Measurements from ENCODE around the gene ZNF134.
A peak's percentile ranks its signal among the peaks of the same experiment; 100 is the strongest.

ZNF134 gene

DNA sequence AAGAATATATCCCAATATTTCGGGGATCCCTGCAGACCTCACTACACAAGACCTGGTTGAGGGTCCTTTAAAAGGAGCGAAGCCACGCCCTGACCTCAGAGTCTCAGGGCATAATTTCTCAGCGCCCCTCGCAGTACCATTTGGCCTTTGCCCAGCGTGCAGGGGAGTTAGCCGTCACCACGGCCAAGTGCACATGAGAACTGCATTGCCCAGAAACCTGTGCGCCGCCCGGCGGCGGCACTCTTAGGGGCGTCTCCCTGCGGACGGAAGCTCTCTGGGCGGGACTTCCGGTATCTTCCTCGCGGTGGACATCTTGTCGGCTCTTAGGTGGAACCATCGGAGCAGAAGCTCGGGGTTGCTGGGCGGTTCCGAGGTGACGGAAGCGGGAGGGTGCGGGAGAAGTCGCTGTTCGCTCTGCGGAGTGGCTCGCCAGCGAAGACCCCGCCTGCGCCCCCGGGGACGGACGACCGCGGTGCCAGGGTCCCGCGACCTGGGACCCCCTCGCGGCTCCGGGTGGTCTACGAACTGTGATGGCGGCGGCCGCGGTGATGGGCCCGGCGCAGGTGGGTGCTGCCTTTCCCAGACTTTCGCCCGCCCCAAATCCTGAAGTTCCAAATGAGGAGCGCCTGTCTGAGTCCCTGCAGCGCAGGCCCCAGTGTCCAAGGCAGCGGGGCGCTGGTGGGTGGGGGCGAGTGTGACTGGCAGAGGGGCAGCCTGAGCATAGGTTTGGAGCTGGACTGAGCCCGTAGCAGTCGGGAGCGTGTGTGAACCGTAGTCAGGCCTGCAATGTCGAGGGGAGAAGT is at the start of gene ZNF134:
TSS of gene ZNF134 (plus strand) at position 302 of the 803 bp plus-strand sequence. CDS start 5,227 bp downstream, outside the sequence.
- peak; percentile 82 for DNase-seq (ENCODE audit: low read depth)

GRCh38 chr19:57566396-57567265 is 47.4 kb upstream of the ZNF134 start:
- no peak for DNase-seq (ENCODE audit: low read depth)

- DNase-seq (ENCODE audit: low read depth) = no peak
These were observed 43.3 kb upstream of the ZNF134 start for GRCh38 chr19:57570707-57571106.

- no peak for DNase-seq (ENCODE audit: low read depth)
These were observed 41.6 kb upstream of the ZNF134 start for GRCh38 chr19:57572415-57572947.

GRCh38 chr19:57576661-57577060 is 37.4 kb upstream of the ZNF134 start:
- no peak for DNase-seq (ENCODE audit: low read depth)

GRCh38 chr19:57578487-57579205 is 35.4 kb upstream of the ZNF134 start, which contains the start of gene ZNF416:
Gene ZNF416, minus strand, starts transcription at chr19:57578911. Its CDS starts 207 bp downstream, at chr19:57578704.
- peak; percentile 98 for DNase-seq (ENCODE audit: low read depth)

DNA sequence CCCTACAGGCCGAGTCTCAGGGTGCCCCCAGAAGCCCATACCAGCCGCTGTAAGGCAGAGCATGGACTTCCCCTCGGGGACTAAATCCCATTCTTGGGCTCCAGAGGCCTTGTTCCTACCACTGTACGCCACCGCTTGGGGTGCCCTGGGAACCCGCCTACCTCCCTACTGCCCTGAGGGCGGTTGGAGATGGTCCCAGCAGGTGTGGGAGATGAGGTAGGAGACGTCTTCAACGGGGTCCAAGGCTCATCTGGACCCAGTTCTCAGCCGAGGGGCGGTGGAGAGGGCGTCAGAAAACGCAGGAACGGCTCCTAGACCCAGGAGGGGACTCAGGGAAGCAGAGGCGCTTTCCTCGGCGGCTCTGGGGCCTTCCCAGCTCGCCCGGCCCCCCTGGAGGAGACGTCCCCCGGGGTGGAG is 30.9 kb upstream of the ZNF134 start:
- DNase-seq (ENCODE audit: low read depth) = no peak

- DNase-seq (ENCODE audit: low read depth) = peak; percentile 89
These were observed 30.3 kb upstream of the ZNF134 start, which contains the start of gene ZIK1 for GRCh38 chr19:57583521-57584416. Gene ZIK1, plus strand, starts transcription at chr19:57584145. Its CDS starts 212 bp downstream, at chr19:57584357.

DNA sequence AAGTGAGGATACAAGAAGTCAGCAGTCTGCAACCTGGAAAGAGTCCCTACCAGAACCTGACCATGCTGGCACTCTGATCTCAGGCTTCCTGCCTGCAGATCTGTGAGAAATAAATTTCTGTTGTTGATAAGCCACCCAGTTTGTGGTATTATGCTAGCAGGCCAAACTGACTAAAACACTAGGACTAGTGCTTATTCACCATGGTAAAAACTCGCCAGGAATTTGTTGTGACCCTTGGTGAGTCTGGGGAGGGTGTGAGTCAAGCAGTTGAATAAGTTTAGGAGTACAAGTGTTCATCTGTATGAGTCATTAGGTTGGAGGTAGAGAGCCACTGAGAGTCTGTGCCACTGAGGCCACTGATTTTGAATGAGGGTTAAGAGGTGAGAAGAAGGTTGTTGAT is 26.5 kb upstream of the ZNF134 start:
- DNase-seq (ENCODE audit: low read depth) = peak; percentile 19

DNA sequence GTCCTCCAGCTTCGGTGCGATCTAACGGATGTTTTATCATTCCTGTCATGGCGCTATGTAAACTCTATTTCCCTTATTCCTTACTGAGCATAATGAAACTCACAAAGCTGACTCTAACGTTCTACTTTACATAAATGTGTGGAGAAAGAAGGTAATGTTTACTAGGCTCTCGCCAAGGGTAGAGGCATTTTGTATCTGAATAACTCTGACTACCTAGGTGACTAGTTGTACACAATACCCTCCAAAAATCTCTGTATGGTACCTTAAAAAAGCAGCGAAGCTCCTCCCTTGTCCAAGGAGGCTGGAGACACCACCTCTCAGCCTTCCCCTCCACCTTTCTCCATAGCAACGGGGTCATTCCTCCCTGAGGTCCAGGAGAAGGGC is 14.7 kb upstream of the ZNF134 start:
- no peak for DNase-seq (ENCODE audit: low read depth)

DNA sequence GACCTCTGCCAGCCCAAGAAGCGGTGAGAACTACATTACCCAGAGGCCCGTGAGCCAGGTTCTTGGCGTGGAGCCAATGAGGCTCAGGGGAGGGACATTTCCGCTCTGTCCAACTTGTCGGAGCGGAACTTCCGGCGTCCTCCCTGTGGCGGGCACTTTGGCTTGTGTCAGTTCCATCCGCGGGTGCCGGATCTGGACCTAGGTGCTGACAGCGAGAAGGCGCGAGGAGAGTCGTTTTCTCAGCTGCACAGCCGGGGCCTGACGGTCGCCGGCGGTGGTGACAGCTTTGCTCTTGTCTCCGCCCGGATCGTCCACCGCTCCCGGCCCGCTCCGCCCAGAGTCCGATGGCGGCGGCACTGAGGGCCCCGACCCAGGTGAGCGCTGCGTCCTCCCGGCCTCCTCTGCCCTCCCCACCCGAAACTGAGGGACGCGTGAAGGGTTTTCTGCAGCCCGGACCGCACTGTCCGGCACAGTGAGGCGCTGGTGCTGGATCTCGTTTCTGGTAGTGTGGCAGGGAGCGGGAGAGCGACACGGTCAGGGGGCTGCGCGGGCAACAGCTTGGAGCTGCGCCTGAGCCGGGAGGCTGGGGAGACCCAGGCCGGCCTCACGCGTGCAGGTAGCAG is 14.2 kb upstream of the ZNF134 start, which contains the start of gene ZNF530:
TSS of gene ZNF530 (plus strand) at position 125 of the 623 bp plus-strand sequence. CDS start 4,461 bp downstream, outside the sequence.
- DNase-seq (ENCODE audit: low read depth) = peak; percentile 91

- no peak for DNase-seq (ENCODE audit: low read depth)
These were observed 7.1 kb upstream of the ZNF134 start for GRCh38 chr19:57606931-57607330.

DNA sequence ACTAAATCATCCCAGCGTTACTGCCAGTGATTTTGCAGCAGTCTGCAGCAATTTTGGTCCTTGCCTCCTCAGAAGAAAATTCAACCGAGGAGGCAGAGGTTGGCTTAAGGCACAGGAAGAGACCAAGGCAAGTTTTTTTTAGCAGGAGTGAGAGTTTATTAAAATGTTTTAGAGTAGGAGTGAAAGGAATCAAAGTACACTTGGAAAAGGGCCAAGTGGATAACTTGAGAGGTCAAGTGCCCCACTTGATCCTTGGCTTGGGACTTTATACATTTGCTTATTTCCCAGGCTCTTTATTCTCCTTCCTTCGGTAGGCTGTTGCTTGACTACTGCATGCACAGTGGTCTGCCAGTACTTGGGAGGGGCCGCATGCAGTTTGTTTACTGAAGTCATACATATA is 2.9 kb upstream of the ZNF134 start:
- no peak for DNase-seq (ENCODE audit: low read depth)

GRCh38 chr19:57615346-57615745 is 1.3 kb downstream of the ZNF134 start:
- DNase-seq (ENCODE audit: low read depth) = no peak

- no peak for DNase-seq (ENCODE audit: low read depth)
These were observed 6.8 kb downstream of the ZNF134 start for GRCh38 chr19:57620673-57621348.

DNA sequence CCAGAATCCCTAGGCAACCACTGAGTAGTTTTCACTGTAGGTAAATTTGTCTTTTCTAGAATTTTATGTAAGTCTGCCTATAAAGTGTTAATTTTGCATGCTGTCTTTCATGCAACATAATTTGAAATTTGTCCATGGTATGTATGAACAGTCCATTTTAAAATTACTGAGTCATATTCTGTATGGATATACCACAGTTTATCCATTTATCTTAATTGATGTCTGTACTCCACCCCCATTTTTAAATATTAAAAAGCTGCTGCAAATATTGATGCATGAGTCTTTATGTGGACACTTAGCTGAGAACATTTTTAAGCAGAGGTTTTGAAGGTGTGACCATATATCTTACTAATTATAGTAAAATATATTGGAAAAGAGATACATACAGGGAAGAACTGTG is 9.0 kb downstream of the ZNF134 start:
- no peak for DNase-seq (ENCODE audit: low read depth)

DNA sequence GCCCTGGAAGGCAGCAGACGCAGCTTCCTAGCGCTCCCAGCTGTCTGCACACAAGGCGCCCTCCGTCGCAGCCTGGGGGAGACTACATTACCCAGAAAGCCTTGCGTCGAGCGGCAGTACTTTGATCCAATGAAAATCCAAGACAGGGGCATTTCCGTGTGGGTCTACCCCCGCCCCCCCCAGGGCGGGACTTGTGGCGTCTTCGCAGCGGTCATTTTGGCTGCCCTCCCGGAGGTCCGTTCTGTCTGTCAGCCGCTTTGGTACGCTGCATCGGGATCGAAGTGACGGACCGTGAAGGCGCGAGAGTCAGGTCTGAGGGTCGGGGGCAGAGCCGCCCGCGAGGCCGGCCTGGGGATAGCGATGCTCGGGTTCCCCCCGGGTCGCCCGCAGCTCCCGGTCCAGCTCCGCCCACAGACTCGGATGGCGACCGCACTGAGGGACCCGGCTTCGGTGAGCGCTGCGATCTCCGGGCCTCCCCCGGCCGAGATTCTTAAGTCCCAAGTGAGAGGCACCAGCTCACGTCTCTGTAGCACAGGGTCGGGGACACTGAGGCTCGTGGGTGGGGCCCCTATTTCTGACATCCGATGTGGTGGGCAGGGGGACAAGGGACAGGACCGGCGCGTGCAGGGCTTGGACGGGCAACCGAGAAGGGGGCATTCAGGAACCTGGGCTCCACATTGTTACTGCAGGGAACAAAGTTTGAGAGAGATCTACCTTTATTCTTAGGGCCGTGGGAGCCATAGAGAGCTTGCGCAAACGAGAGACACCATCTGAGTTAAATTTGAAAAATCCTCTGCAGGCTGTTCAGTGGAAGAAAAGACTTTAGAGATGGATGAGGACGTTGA is 19.2 kb downstream of the ZNF134 start, which contains the start of gene ZNF211:
TSS of gene ZNF211 (plus strand) at position 182 of the 845 bp plus-strand sequence. CDS start at position 361, 179 bp downstream.
- DNase-seq (ENCODE audit: low read depth) = peak; percentile 93

DNA sequence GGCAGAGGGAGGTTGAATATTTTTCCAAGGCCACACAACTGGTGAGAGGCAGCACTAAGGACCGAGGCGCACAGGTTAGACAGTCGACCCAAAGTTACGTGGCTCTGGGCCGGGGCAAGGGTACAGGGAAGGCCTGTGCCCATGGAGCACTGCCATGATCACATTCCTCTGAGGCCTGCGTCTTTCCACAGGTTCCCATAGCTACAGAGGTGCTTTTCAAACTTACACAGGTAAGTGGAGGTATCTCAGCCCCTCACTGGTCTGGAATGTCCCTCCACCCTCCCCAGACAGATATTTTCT is 19.7 kb downstream of the ZNF134 start:
- DNase-seq (ENCODE audit: low read depth) = no peak

DNA sequence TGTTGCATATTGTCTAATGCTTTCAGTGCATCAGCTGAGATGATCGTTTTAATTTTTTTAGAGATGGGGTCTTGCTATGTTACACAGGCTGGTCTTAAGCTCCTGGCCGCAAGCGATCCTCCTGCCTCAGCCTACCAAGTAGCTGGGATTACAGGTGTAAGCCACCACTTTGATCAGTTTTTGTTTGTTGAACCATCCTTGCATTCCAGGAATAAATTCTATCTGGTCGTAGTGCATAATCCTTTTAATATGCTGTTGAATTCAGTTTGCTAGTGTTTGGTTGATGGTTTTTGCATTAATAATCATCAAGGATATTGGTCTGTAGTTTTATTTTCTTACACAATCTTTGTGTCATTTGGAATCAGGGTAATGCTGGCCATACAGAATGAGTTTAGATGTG is 23.3 kb downstream of the ZNF134 start:
- no peak for DNase-seq (ENCODE audit: low read depth)
